GM21390 (cell line): ENCODE measurements around the gene DMAP1.

Source experiments
- ATAC-seq: cut with Tn5 transposase; IDR thresholded peaks from one replicate; pipeline ENCODE4 v1.9.1; 2021; ENCODE audit not compliant: unreplicated experiment

Gene DMAP1

DNA sequence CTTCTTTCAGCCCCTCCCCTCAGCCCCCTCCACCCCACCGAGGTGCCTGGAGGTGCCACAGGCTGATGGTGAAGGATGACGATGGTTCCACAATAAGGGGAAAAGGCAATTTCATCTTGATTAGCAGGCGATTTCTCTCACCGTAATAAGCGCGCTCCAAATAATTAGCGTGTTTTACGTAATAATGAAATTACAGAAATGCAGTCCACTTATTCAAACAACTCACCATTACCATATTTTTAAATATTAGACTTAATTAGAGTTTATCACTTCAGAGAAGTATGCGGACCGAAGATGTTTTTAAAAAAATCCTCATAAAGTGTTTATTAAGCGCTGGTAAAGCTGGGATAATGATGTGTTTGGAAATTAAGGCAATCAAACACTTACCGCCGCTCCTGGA is 14.9 kb downstream of the DMAP1 start:
- ATAC-seq = no peak

DNA sequence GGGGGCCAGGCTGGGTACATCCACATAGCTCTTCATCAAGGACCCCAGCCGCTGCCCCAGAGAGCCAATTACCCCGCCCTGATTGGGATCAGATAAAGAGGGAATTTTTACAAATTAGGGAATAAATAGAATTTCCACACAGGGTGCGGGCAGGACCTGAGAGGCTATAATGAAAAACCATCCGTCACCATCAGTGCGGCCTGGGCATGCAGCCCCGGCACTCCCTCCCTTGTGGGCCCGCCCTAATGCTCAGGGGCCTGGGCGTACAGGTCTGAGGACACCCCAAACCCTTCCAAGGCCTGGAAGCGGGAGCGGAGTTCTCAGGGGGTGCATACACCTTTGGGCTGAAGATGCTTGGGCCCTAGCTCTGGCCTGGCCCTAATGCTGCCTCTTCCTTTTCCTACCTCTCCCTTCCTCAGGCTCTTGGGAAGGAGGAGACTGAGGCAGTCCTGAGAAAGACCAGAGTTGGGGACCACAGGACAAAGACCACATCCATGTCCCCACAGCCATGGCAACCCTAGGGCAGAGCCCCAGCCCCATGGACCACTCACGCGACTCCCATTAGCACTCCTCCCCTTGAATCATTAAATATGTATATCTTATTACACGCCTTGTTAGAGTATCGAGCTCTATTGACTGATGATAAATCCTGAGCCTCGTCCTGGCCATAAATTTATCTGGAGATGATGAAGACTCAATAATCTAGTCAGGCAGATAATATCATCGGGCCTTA is 16.3 kb downstream of the DMAP1 start:
- ATAC-seq = no peak

DNA sequence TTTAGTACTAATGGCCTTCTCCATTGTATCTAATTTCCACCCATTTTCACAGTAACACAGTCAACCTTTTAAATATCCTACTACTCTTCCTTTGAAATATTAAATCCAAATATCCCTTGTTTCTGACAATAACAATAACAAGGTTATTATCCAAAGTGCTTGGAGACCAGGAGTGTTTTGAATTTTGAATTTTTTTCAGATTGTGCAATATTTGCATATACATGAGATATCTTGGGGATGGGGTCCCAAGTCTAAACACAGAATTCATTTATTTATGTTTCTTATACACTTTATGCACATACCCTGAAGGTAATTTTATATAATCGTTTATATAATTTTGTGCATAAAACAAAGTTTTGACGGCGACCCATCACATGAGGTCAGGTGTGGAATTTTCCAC is 17.5 kb downstream of the DMAP1 start:
- no peak for ATAC-seq

DNA sequence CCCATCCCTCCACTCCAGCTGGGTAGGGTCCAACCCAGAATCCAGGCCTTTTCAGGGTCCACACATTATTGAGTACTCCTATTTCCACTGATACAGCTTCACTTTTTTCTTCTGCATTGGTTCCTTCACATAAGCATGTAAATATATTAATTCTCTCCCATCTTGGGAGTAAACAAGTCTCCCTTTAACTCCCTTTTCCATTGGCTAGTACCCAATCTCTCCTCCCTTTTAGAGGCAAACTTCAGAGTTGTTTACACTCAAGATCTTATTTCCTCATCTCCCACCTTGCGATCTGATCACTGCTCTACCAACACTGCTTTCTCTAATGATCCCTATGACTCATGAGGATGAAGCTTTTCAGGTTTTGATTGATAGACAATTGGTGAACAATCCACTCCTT is 20.3 kb downstream of the DMAP1 start:
- ATAC-seq = no peak

DNA sequence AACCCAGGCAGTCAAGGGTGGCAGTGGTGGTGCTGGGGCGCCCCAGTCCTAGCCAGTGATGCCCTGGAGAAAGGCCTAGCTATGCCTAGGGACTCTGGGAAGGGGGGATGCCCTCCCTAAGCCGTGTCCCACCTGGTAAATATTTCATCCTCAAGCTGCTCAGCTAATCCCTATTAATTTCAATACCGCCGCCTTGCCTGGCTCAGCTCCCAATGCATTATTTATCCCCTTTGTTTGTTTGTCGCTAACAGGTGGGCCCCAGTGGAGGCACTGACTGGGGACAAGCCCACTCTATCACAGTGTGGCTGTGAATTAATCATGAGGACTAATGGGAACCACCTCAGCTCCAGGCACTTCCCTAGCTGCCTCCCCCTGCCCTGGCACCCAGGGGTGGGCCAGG is 22.5 kb downstream of the DMAP1 start:
- no peak for ATAC-seq

DNA sequence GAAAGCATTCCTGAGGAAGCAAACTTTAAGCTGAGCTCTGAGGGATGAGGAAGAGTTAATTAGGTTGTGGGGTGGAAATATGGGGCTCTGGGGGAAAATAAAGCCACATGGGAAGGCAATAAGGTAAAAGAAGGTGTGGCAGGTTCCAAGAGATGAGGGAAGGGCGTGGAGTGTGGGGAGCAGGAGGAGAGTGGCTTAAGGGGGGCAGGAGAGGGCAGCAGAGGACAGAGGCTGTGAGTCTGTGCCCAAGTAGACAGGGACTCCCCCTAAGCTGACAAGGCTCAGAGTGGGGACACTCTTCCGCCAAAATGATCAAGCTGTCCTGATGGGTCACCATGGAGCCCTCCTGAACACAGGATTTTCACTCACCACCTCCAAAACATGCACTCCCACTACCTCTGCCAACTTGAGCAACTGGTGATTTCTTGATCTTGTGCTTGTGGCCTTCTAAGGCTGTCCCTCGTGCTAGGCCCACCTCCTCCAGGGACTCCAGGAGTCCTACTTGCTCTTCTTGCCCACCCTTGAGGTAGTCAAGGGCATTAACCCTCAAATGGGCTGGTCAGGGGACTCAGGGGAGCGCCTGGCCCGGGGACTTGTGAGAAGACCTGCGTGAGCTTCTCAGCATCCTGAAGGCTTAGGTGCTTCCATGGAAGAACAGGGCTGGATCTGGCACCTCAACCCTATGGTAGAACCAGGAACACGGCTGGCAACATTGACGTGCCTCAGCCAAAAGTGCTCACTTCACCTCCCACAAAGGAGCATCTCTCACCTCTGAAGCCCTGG is 23.4 kb downstream of the DMAP1 start:
- ATAC-seq = no peak

DNA sequence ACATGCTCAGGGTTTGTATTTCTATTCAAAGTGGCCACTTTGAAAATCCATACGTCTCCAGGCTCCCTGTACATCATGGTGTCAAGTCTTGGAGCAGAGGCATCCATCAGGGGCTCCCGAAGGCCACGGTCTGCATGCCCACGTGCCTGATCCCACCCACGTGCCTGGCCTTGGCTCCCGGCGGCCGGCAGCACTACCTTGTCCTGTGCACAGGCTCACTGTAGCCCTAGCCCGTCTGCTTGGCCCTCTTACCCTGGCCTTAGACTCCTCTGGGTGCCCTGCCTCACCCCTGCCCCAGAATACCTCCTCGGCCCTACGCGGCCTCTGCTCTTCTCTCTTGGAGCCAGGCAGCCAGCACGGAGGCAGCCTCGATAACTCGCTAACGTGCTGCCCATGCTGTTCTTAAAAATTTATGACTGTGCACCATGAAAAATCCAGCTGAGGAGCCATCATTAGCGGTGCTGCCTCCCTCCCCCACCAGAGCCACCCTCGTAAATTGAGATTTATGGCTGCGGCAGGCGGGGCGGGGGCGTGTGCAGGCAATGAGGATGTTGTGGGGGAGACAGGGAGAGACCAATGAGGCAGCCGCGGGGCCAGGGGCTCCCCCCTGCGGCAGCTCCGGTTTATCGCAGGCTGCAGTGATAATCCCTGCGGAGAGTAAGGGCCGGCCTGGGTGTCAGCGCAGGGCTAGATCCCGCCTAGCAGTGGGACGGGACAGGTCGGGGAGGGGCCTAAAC is 24.6 kb downstream of the DMAP1 start:
- ATAC-seq = no peak

DNA sequence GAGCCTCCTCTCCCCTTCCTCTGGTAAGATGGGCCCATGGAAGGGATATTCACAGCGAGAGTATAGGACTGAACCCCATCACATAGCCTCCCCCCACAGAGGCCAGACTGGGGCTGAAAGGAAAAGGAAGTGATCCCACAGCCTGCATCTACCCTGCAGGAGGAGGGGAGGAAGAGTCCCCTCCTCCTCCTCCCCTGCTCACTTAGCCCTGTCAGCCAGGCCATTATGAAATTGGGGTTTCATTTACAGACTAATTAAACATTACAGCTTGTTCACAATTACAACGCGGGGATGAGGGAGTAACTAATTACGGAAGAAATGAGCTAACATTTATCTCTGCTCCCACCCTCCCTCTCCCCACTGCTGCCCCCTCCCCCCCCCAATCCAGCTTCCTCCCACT is 25.4 kb downstream of the DMAP1 start:
- ATAC-seq = no peak

DNA sequence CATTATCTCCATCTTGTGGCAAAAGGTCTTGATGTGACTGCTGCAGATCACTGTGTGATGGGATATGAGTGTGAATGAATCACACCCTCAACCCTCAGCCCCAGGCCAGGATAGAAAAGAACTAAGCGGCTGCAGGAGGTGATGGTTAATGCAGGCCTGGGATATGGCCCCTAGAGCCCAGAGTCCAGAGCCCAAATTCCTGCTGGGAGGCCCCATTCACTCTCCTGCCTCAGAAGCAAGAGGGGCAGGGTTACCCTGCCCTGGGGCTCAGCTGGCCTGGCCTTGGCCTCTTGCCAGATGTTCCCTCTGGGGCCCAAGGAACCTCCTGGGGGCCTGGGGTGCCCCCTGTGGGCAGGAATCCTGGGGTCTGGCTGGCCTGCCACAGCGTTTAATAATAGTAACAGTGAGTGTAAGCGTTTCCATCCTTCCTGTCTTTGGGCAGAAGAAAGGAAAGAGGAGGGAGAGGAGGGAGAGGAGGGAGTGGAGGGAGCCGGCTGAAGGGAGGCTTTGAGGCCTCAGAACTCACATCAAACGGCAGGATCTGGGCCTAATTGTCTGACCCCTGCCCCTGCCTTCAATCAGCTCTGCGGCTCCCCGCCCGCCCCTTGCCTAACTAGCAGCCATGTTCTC is 26.2 kb downstream of the DMAP1 start:
- ATAC-seq = no peak

DNA sequence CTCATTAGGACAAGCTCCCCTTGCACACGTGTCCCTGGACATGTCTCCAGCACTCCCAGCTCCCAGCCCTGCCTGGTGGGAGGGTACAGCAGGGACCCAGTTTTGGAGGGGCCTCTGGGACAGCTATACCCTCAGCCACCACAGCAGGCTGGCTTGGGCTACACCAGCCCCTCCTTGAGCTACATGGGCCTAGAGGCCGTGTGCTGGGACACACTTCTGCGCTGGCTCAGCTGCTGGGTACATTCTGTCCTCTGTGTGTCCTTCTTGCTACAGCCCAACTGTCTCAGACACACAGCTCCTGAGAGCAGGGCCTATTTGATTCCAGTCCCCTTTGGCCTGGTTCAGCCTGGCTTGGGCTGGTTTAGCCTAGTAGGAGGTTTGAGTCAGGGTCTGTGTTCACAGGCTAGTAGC is 26.7 kb downstream of the DMAP1 start:
- no peak for ATAC-seq

DNA sequence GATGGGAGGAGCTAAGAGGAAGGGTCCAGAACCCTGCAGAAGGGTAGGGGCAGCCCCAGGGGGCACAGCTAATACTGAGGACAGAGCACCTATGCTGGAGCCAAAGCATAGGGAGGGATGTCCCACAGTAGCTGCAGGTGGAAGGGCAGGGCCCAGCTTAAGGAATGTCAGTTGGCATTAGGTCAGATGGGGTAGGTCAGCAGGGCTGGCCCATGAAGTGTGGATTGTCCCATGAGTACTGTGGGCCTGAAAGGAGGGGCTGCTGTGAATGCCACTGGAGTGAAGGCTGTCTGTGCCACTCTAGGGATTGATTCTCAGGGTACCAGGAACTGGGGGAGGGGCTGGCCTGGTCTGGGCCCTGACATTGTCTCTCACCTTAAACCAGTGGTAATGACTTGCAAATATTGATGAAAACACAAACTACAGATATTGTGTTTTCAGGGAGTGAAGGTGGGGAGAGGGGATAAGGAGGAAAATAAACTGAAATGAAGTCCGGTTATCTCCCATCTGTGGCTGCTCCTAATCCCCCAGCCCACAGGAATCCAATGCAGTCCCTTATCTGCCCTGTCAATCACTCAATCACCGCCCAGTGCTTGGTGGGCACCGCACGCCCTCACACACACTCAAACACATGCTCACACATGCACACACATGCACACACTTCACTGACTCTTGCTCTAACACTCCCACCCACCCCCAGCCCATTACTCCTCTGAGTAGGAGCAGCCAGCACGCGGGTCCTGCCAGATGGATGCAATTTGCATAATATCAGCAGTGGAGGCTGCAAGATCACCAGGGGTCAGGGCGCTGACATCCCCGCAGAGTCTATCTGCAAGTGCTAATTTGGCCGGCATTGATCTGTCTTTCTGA is 27.8 kb downstream of the DMAP1 start:
- ATAC-seq = no peak

DNA sequence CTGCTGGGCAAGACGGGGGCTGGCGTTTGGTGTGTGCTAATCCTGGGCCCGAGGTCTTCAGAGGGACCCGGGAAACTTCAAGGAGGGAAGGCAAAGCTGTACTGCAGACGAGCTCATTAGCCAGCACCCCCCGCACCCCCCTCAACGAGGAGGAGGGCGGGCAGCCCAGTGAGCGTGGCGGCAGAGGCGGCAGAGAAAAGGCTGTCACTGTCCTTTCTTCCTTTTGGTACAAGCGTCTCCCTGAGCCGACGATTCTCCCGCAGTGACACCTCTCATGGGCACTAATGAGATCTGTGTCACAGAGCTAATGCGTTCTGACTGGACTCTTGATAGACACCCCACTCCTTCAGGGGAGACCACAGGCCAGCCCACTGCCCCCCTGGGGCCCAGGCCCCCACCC is 29.5 kb downstream of the DMAP1 start:
- ATAC-seq = no peak

DNA sequence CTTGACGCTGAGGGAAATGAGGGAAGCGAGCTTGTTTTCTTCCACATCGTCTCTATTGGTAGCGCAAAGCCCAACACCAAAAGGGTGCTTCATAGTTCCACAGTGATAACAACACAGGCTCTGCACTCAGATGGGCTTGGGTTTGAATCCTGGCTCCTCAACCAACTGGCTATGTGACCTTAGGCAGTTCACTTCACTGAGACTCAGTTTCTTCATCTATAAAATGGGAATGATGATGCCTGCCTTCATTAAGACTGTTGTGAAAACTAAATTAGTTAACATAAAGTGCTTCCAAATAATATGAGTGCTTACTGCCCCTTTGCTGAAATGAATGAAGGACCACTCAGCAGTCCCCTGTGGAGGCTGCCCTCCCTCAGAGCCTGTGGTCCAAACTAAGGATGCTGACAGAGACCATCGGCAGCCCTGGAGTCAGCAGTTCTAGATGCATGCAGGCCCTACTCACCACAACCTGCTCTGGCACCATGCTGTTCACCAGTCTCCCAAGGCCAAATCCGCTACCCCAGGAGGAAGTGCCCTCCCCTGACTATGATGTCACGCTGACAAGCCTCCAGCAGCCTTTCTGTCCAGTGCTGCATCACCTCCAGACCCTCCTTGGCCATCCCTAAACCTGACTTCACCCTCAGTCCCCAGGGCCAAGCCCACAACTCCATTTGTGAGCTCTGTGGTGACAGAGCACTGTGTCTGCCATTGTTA is 30.7 kb downstream of the DMAP1 start:
- ATAC-seq = no peak

DNA sequence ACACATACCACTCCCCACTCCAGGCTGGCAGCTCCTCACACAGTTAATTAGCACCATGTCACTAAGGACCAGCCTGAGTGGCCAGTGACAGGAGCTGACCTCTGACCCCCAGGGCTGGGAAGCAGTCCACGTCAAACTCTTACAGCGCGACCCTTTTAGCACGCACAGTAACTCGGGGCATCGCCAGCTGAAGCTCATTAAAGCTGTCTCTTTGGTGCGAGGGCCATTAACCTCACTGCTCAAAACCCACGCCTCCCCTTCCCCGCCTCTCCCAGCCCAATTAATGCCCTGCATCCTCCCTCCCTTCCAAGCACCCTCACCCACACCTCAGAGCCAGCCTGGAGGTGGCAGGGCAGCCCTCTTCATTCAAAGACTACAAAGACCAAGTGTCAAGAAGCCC is 31.7 kb downstream of the DMAP1 start:
- no peak for ATAC-seq

DNA sequence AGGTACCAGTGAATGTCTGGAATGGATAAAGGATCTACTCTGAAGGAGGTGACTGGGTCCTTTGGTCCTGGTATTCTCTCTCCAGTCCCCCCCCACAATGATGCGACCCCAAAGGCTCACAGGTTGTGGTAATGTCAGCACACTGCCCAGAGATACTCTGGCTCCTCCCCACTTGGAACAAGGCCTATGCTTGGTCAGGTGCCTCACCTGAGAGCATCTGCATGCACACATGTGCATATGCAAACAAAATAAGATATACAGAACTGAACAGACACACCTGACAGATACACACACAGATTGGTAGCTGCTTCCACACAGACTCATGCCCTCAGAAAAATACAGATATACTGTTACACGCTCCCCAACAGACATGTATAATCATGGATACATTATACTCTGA is 33.5 kb downstream of the DMAP1 start:
- ATAC-seq = no peak

DNA sequence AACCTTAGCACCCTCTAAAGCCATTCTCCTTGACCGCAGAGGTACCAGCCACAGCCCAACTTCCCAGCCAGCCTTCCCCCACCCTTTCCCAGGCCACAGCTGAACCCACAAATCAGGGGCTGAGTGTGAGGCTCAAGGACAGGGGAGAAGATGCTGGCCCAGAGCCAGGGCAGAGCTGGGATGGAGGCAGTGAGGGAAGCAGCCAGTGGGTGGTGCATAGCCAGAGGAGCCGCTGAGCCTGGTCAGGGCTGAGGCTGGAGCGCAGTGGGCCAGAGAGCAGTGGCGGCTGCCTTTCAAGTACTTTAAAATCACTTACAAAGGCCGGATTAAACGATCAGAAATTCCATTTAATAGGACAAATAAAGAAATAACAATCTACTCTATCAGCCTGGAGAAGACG is 36.3 kb downstream of the DMAP1 start:
- ATAC-seq = no peak

DNA sequence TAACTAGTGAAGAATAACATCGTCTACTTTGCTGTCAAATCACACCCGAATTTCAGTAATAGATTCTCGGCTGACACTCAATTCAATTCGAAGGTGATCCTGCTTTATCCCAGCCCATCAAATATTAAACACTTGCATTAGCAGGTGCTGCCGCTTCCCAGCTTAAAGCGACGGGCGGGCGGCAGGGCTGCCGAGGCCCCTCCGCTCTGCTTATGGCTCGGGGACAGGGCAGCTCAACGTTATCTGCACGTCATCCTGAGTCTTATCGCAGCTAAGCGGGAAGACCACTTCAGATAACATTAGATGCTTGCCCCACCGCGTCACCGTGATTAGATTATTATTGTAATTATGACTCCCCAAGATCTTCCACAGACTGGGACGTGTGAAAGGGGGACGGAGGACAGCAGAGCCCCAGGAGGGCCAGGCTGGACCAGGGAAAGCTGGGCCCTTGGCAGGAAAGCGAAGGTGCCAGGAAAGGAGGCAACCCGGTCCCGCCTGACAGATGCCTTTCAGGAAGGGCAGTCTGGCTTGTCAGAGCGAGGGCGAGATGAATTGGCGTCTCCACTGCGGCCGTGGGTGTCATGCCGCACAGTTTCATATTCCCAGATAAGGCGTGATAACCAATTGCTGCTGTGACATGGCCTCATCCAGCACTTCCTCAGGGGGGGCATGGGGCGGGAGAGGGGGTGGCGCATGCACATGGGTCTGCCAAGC is 37.0 kb downstream of the DMAP1 start:
- no peak for ATAC-seq

DNA sequence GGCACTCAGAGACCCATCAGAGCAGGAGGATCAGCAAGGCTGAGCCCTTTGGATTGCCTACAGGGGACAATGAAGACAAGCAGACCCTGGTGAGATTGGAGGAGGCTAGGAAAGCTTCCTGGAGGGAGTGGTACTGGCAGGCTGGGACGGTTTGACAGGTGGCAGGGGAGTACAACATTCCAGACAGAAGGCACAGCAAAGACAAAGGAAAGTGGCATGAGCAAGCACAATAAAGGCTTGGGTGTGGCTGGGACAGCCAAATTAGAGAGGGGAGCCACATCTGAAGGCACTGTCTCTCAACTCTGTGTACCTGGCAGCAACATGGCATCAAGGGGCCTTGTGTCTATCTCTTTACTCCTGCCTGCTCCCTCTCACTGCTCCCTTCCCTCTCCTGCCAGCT is 38.2 kb downstream of the DMAP1 start:
- no peak for ATAC-seq

DNA sequence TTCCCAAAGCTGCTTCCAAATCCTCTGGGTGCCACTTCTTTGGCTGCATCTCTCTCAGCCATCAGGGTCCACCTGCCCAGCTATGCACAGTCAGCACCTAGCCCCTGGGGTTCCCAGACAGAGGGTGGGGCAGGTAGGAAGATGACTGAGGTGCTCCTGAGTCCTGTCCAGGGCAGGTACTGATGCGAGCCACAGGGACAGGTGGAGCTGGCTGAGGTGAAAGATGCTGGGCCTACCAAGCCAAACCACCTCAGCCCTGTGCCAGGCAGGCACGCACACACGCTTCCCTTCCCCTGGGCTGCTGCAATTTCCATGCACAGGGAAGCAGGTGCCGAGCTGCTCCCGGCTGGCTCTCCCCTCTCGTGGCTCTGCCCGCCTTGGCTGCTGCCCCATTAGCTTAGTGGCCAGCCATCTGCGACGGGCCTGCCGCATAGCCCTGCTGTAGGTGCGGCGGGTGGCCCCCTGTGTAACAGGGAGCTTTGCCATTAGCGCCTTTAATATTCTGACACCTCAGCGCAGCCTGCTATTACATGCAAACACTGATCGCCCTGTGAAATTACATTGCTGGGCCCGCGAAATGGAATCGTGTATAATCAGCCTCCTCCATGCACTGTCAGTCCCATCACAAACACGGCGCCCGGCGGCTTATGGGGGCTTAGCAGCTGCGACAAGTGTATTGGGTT is 38.9 kb downstream of the DMAP1 start:
- ATAC-seq = no peak
